CD14-positive monocyte (primary cell): ENCODE results near the gene SH3RF3. TPM values are rescaled to one million over a fixed set of nuclear protein-coding genes. Genes with fewer than 3 reads are reported as not detected.
A peak's percentile ranks its signal among the peaks of the same experiment; 100 is the strongest.

Source experiments
- DNase-seq, 3 donors: peaks; one replicate each; pipeline ENCODE4 v3.0.0-alpha.2; 2011 to 2022
- H2AFZ ChIP-seq: 2 replicates; pipeline ENCODE4 v1.6.0; 2012; ENCODE audit warnings: mild to moderate bottlenecking, low read depth, low read length, inconsistent platforms; ENCODE audit not compliant: insufficient read depth, poor library complexity, severe bottlenecking
- H3K27ac ChIP-seq, 2 donors: 1 replicate in 1 of 2; 2 replicates in 1 of 2; pipeline ENCODE4 v1.5.1; 2012 to 2013; ENCODE audit warnings: low read length in 2 of 2, control low read depth in 1 of 2, inconsistent platforms in 1 of 2, low read depth in 1 of 2, mild to moderate bottlenecking in 1 of 2
- H3K27me3 ChIP-seq, 2 donors: one replicate each; pipeline versions ENCODE4 v1.6.0 to v1.6.1; 2011 to 2013; ENCODE audit warnings: low read length in 2 of 2; ENCODE audit not compliant: control insufficient read depth in 2 of 2, insufficient read depth in 2 of 2
- H3K36me3 ChIP-seq, 2 donors: replicated peaks in 1 of 2; 1 replicate in 1 of 2; 2 replicates in 1 of 2; pipeline versions ENCODE4 v1.5.1 to v1.6.1; 2012 to 2013; ENCODE audit warnings: low read length in 2 of 2, control low read depth in 1 of 2, inconsistent platforms in 1 of 2, mild to moderate bottlenecking in 1 of 2; ENCODE audit not compliant: insufficient read depth in 2 of 2, control insufficient read depth in 1 of 2
- H3K4me1 ChIP-seq, 2 donors: 1 replicate in 1 of 2; 2 replicates in 1 of 2; pipeline versions ENCODE4 v1.5.1 to v1.6.1; 2012 to 2013; ENCODE audit warnings: low read length in 2 of 2, control low read depth in 1 of 2, inconsistent platforms in 1 of 2, mild to moderate bottlenecking in 1 of 2, moderate library complexity in 1 of 2; ENCODE audit not compliant: insufficient read depth in 2 of 2, control insufficient read depth in 1 of 2
- H3K4me2 ChIP-seq: replicated peaks from 2 replicates; pipeline ENCODE3; 2012; ENCODE audit warnings: low read length, moderate library complexity, mild to moderate bottlenecking; ENCODE audit not compliant: poor library complexity, severe bottlenecking; ENCODE audit errors: extremely low read depth
- H3K4me3 ChIP-seq, 3 experiments: fragments of 200-600 bp in 1 of 3; sonication (generic) in 1 of 3; replicated peaks in 1 of 3; 1 replicate in 2 of 3; 2 replicates in 1 of 3; pipeline ENCODE4 v1.5.1; 2011 to 2013; ENCODE audit warnings: low read length in 3 of 3, mild to moderate bottlenecking in 3 of 3, control low read depth in 2 of 3, low read depth in 2 of 3, inconsistent platforms in 1 of 3, moderate library complexity in 1 of 3
- H3K79me2 ChIP-seq: 2 replicates; pipeline ENCODE4 v1.6.0; 2012; ENCODE audit warnings: mild to moderate bottlenecking, control low read depth, inconsistent platforms, low read length, moderate library complexity; ENCODE audit not compliant: insufficient read depth
- H3K9ac ChIP-seq: 2 replicates; pipeline ENCODE4 v1.6.0; 2017; ENCODE audit warnings: low read length, mild to moderate bottlenecking; ENCODE audit not compliant: insufficient read depth, poor library complexity, severe bottlenecking
- H3K9me3 ChIP-seq, 2 donors: replicated peaks in 1 of 2; 1 replicate in 1 of 2; 2 replicates in 1 of 2; pipeline versions ENCODE4 v1.5.1 to v1.6.1; 2012 to 2013; ENCODE audit warnings: low read length in 2 of 2, control low read depth in 1 of 2; ENCODE audit not compliant: control insufficient read depth in 1 of 2, insufficient read depth in 1 of 2
- H4K20me1 ChIP-seq: 2 replicates; pipeline ENCODE4 v1.6.0; 2012; ENCODE audit warnings: mild to moderate bottlenecking, low read length, control low read depth, moderate library complexity; ENCODE audit not compliant: insufficient read depth
- H3K27ac Mint-ChIP-seq, 7 donors: one replicate each; pipeline ENCODE4 v1.8.0; 2020; ENCODE audit warnings: mild to moderate bottlenecking in 7 of 7, mixed read lengths in 7 of 7, moderate library complexity in 6 of 7, inconsistent platforms in 2 of 7
- H3K27me3 Mint-ChIP-seq, 3 donors: one replicate each; pipeline ENCODE4 v1.8.0; 2021 to 2022; ENCODE audit warnings: low read depth in 3 of 3, mild to moderate bottlenecking in 3 of 3, mixed read lengths in 3 of 3, moderate library complexity in 3 of 3, inconsistent platforms in 1 of 3
- H3K36me3 Mint-ChIP-seq, 2 donors: one replicate each; pipeline ENCODE4 v1.8.0; 2020; ENCODE audit warnings: mixed read lengths in 2 of 2, inconsistent platforms in 1 of 2, mild to moderate bottlenecking in 1 of 2
- H3K4me1 Mint-ChIP-seq: one replicate; pipeline ENCODE4 v1.8.0; 2020; ENCODE audit warnings: mild to moderate bottlenecking, mixed read lengths
- H3K4me3 Mint-ChIP-seq, 2 donors: one replicate each; pipeline ENCODE4 v1.8.0; 2020; ENCODE audit warnings: mild to moderate bottlenecking in 2 of 2, mixed read lengths in 2 of 2, moderate library complexity in 1 of 2
- H3K9me3 Mint-ChIP-seq, 7 donors: one replicate each; pipeline ENCODE4 v1.8.0; 2020 to 2022; ENCODE audit warnings: mixed read lengths in 7 of 7, mild to moderate bottlenecking in 6 of 7, moderate library complexity in 6 of 7, inconsistent platforms in 2 of 7
- CTCF ChIP-seq: fragments of 200-600 bp; IDR thresholded peaks from one replicate; pipeline ENCODE4 v1.8.0; 2022; ENCODE audit warnings: antibody characterized with exemption, mild to moderate bottlenecking
- WGBS: methylation state at CpG from one replicate; pipeline ENCODE4 v1.1.5; 2013; ENCODE audit warnings: missing lambda C conversion rate; ENCODE audit not compliant: insufficient coverage; 5-methylcytosine and 5-hydroxymethylcytosine counted together
- intact Hi-C, 2 donors: fragments of 100-400 bp; cut with micrococcal nuclease; formaldehyde crosslinking; loops; one replicate each; pipeline versions ENCODE4 v1.15.0 to v1.15.1; 2023
- polyA plus RNA-seq, 3 donors: library from polyadenylated mRNA; depleted of rRNA in 1 of 3; unstranded in 2 of 3; stranded (reverse) in 1 of 3; fragments of 300-500 nt in 2 of 3; fragments of >200 nt in 1 of 3; fragmentation: Illumina TruSeq in 2 of 3; gene quantifications; 1 replicate in 2 of 3; 2 replicates in 1 of 3; pipeline ENCODE4 v1.2.3, GENCODE V29; 2012 to 2021

SH3RF3 gene
- polyA plus RNA-seq, 3 donors: 0.25 to 0.75 (median 0.34) TPM

GRCh38 chr2:109313343-109313742 is 184.3 kb downstream of the SH3RF3 start:
- peaks cover 0 to 2% (median 0%) of the 10 kb centered on the region in 7 donors for H3K9me3 Mint-ChIP-seq
- Histone ChIP-seq H3K9me3 (no peaks in the 10 kb centered on the region), H3K36me3 (no peaks in the 10 kb centered on the region), H3K27me3 (no peaks in the 10 kb centered on the region), H3K9ac (no peak overlapping the region), H3K4me1 (no peaks in the 10 kb centered on the region), H3K79me2 (no peaks in the 10 kb centered on the region), H2AFZ (no peak overlapping the region), H3K4me2 (no peak overlapping the region), H3K4me3 (no peak overlapping the region), H3K27ac (no peak overlapping the region), H4K20me1 (no peaks in the 10 kb centered on the region)
- intact Hi-C loops: no loop called here
- WGBS: 93% methylated on average over 4 of the region's 4 CpGs
- no peaks in the 10 kb centered on the region for H3K36me3 Mint-ChIP-seq
- no peak for TF ChIP-seq CTCF
- no peaks in the 10 kb centered on the region for H3K4me1 Mint-ChIP-seq
- H3K4me3 Mint-ChIP-seq: no peak overlapping the region
- peaks cover 6 to 17% (median 11%) of the 10 kb centered on the region in 3 donors for H3K27me3 Mint-ChIP-seq
- H3K27ac Mint-ChIP-seq: no peak overlapping the region
- no peak for DNase-seq

GRCh38 chr2:109316091-109316490 is 187.1 kb downstream of the SH3RF3 start:
- H3K27me3 Mint-ChIP-seq: peaks cover 9 to 27% (median 15%) of the 10 kb centered on the region in 3 donors
- intact Hi-C loops: no loop called here
- no peak overlapping the region for H3K4me3 ChIP-seq
- 78% methylated on average over 2 of the region's 2 CpGs for WGBS
- H3K27ac ChIP-seq: no peak overlapping the region
- no peak overlapping the region for H2AFZ ChIP-seq
- no peaks in the 10 kb centered on the region for H3K36me3 Mint-ChIP-seq
- H3K9me3 Mint-ChIP-seq: no peaks in the 10 kb centered on the region
- TF ChIP-seq CTCF: no peak
- no peaks in the 10 kb centered on the region for H3K27me3 ChIP-seq
- no peaks in the 10 kb centered on the region for H3K79me2 ChIP-seq
- peak overlapping the region in 1 of 7 donors; percentile 18 for H3K27ac Mint-ChIP-seq
- no peaks in the 10 kb centered on the region for H3K36me3 ChIP-seq
- H3K4me2 ChIP-seq: no peak overlapping the region
- H3K4me1 Mint-ChIP-seq: peaks cover 3% of the 10 kb centered on the region
- no peak overlapping the region for H3K9ac ChIP-seq
- H4K20me1 ChIP-seq: no peaks in the 10 kb centered on the region
- H3K4me3 Mint-ChIP-seq: no peak overlapping the region
- no peak for DNase-seq
- H3K4me1 ChIP-seq: no peaks in the 10 kb centered on the region
- no peaks in the 10 kb centered on the region for H3K9me3 ChIP-seq
